GM11168 (cell line): Measurements from ENCODE around the gene STK24.

Experiments used
- in situ Hi-C: fragments of 300-500 bp; cut with MboI; formaldehyde crosslinking; loops from one replicate; pipeline ENCODE4 v1.12.0; 2022; ENCODE audit warnings: low sequenced_read_pairs; ENCODE audit not compliant: unreplicated experiment

The STK24 gene

GRCh38 chr13:98459721-98460370 lies 117.1 kb downstream of the STK24 start:
- in situ Hi-C loops: no loop called here

GRCh38 chr13:98459171-98459681 lies 117.7 kb downstream of the STK24 start:
- in situ Hi-C loops: no loop called here

GRCh38 chr13:98458431-98458830 lies 118.5 kb downstream of the STK24 start:
- in situ Hi-C loops: no loop called here

DNA sequence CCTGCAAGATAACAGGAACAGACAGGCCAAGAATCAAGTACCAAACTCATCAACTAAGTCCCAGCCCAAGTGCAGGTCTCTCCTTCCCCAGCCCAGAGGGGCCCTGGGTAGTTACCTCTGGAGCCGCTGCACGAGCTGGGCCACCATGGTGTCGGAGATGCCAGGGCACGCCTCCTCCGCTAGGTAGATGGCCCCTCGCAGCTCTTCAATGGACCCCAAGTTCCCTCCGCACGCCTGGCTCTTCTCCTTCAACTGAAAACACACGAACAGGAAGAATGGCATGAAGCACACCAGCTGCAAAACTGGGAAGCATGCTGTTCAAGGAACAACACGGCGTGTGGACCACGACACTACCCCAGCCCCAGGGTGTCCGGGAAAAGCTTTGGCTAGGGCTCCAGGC lies 119.9 kb downstream of the STK24 start:
- in situ Hi-C loops: no loop called here

- in situ Hi-C loops: no loop called here
Observed at GRCh38 chr13:98456413-98456845, 120.5 kb downstream of the STK24 start.

DNA sequence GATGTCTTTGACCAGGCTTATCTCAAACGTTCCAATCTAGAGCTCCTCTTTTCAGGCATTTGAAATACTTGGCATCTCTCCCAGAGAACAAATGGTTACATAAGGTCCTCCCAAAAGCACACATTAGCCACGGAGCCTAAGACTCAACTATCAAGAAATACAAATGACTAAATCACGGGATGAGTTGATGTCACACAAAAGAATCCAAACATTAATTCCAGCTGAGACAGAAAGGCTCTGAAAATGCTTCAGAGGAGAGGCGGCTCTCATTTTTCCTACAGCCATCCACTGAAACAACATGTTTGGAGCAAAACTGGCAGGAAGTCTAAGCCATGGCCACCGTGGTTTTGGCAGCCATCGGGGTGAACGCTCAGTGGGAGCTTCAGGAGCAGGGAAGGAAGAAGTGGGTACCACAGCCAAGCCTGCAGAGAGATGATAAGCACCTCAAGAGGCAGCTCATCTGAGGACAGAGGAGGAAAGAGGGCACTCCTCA lies 122.5 kb downstream of the STK24 start:
- in situ Hi-C loops: no loop called here

- in situ Hi-C loops: no loop called here
Observed at GRCh38 chr13:98452851-98453843, 123.8 kb downstream of the STK24 start.

DNA sequence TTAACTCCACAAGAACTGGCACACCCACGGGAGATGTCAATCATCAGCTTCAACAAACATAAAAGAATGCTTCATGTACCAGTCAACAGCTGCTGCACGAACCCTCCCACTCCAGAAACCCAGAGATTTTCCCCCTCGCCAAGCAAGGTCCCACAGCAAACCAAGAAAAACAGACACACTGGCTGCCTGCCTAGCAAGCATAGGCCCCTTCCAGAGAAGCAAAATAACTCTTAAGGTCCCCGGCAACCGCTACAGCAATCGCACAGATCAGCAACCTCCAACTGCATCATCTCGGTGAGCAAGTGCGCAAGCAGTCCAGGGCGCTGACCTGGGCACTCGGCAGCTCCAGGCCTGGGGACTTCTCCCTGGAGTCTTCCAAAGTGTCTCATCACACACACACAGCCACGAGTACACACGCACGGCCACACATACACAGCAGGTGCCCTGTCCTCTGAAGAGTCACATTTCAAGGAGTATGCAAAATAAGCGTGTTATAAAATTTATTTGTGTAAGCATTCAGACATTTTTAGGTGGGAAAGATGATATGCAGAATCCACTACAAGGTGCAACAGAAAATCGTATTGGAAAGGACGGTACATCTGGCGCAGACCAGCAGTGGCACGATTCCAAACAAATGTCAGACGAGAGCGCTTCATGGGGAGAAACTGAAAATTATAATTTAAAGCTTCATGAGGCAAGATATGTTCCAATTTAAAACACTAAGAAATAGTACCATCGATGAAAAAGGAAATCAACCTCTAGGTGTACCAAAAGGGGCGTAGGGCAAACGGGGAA lies 125.0 kb downstream of the STK24 start:
- in situ Hi-C loops: no loop called here

DNA sequence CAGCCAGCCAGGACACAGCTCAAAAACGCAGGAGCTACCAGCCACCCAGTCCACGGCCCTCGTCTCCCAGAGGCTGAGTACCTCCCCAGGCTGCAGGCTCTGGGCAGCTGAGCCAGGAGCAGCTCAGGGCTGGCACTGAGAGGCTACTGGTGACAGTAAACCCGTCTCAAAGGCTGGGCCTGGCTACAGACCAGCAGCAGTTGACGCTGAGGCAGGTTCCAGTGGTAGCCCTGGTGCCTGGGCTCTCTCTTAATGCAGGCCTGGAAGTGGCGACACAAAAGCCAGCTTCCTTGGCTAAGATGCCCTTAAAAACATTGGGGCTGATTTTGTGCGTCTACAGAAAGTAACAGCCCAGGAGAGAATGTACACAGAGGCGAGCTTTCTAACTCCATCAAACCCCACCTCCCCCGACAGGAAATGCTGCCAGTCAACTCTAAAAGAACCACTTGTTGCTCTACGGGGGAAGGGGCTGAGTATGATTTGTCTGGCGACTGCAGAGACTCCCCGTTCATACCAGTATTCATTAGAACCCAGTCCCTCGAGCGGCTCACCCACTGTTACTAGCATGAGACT lies 126.3 kb downstream of the STK24 start:
- in situ Hi-C loops: no loop called here

- in situ Hi-C loops: no loop called here
Observed at GRCh38 chr13:98450026-98450425, 126.9 kb downstream of the STK24 start.

DNA sequence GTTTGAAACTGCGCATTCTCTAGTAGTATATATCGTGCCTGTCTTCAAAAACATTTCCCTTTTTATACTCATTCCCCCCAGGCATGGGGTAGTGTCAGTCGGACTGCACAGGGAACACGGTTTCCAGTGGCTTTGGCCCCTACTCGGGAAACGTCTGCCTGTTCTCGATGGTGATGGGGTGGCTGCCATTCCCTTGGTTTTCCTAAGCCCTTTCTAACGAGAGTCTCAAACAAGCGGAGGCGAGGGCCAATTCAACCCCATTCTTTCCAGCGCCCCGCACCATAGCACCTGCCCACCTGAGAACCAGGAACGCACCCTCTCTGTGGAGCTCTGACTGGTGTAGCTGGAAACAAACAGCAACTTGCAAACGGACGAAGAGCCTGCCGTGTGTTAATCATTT lies 127.6 kb downstream of the STK24 start:
- in situ Hi-C loops: loop anchor here (5.0 kb wide), 1 partner anchor 208 kb away; no protein-coding TSS in a partner anchor

DNA sequence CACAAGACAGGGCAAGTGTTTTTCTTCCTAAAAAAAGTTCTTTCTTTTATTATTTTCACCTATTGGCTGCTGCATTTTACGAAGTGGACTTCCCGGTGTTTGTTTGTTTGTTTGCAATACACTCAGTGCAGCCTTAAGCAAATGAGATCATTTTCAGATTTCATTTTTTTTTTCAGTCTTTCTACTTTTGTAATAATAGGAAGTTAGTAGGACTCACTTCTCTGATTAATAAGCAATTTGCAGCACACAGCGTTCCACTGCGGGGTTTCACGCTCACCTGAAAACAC lies 128.3 kb downstream of the STK24 start:
- in situ Hi-C loops: loop anchor here (5.0 kb wide), 1 partner anchor 209 kb away; no protein-coding TSS in a partner anchor

DNA sequence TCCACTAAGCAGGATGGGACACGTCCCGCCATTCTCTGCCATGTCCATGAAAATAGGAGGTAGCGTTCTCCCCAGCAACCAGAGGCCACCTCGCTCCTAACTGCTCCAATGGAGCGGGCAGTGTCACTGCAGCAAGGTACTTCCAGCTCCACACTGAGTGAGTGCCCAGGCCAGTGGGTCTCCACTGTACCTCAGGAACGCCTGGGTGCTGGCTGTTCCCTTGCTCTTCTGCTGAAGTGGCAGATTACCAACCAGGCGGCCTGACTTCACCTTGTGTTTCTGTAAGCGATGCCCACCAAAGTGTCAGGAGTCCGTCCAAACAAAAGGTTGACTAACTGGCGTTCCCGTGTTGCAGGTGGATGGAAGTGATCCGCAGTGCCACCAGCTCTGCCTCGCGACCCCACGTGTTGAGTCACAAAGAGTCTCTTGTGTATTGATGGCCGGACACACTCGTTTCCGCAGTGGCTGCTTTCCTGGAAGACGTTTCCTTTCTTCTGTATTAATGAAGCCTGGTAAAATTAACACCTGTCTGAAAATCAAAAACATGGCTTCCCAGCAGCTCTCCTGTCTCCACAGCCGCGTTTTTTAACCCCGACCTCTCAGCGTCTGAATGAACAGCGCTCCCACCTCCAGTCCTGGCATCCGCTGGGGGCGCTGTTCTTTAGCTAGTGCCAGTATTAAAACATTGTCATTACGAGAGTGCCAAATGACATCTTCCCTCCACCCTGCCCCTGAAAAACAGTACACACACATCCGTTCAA lies 128.8 kb downstream of the STK24 start:
- in situ Hi-C loops: loop anchor here (5.0 kb wide), 1 partner anchor 209 kb away; no protein-coding TSS in a partner anchor

DNA sequence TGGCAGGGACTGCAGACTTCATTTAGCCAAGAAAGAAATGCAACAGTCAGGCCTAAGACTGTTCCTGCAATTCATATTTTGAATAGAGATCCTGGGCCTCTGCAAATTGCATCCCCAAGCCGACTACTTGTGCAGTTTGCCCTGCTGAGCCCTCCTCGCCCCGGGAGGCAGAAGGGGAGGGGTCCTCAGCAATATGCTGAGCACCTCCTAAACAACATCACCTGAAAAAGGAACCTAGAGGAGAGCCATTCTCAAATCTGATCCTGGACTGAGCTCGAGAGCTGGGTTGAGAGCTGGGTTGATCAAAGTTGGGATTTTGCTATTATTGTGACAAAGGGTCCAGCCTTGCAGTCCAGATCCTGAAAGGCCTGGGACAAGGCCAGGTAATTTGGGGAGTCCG lies 129.8 kb downstream of the STK24 start:
- in situ Hi-C loops: loop anchor here (5.0 kb wide), 1 partner anchor 210 kb away; no protein-coding TSS in a partner anchor

GRCh38 chr13:98446234-98446621 lies 130.7 kb downstream of the STK24 start:
- in situ Hi-C loops: loop anchor here (5.0 kb wide), 1 partner anchor 211 kb away; no protein-coding TSS in a partner anchor

DNA sequence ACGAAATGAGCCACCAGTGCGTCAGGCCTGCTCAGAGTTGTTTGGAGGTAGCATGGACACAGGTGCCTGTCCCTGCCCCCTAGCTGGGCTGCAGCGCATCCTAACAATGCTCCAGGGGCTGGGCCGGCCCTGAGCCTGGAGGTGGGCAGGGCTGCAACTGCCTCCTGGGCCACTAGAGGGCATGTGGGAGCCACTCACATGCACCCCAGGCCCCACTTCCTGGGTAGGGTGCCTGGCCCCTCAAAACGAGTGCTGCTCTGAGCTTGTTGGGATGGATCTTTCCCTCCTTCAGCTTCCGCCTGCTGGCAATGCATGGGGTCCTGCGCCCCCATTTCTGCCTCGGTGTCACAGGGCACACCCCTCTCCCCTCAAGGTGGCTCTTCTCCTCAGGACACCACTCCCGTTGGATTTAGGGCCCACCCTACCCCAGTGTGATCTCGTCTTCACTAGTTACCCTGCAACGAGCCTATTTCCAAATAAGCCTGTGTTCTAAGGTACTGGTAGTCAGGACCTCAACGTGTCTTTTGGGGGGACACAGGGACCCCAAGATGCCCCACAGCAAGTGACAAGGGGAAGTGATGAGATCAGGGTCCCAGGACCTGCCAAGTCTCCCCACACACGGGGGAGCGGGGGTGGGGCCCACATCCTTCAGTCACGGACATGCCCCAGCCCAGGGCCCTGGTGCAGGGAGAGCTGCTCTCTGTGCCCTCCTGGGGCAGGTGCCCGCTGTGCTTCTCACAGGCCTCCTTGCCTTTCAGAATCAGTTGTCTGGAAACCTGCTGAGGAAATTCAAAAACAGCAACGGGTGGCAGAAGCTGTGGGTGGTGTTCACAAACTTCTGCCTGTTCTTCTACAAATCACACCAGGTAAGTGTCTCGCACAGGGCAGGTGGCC lies 131.3 kb downstream of the STK24 start:
- in situ Hi-C loops: loop anchor here (5.0 kb wide), 1 partner anchor 212 kb away; no protein-coding TSS in a partner anchor

- in situ Hi-C loops: no loop called here
Observed at GRCh38 chr13:98444381-98444780, 132.5 kb downstream of the STK24 start.

GRCh38 chr13:98443800-98444325 lies 133.0 kb downstream of the STK24 start:
- in situ Hi-C loops: no loop called here
